ACHN (cell line): Measurements from ENCODE around the gene SORCS1.

Experiments used
- DNase-seq: peaks from one replicate; pipeline ENCODE4 v3.0.0-alpha.2; 2015
- in situ Hi-C: cut with HindIII; loops from 2 replicates; pipeline ENCODE4 v1.10.0; 2017; ENCODE audit warnings: low sequenced_read_pairs, low pct_ligation_motif_present, low pct_unique_long_range_greater_than_20kb

The SORCS1 gene

GRCh38 chr10:107013258-107014006 lies 151.1 kb downstream of the SORCS1 start:
- no peak for DNase-seq
- in situ Hi-C loops = no loop called here

DNA sequence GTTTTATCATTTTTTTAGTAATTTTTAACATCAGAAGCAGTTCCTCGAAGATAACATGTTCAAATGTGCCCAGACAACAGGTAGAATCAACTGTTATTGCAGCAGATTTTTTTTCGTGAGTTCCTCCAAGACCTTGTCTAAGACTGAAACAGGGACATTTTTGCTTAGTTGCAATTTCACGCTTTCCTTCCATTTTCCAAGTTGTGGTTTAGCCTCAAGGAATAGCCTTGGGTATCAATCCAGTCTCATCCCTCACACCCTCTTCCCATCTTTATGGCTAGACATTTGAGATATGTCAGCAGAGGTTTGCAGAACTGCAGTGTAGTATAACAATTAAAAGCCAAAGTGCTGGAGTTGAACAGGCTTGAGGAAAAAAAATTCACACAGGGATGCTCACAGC lies 152.5 kb downstream of the SORCS1 start:
- in situ Hi-C loops = no loop called here
- no peak for DNase-seq

GRCh38 chr10:107011105-107011504 lies 153.4 kb downstream of the SORCS1 start:
- DNase-seq = no peak
- in situ Hi-C loops = no loop called here

DNA sequence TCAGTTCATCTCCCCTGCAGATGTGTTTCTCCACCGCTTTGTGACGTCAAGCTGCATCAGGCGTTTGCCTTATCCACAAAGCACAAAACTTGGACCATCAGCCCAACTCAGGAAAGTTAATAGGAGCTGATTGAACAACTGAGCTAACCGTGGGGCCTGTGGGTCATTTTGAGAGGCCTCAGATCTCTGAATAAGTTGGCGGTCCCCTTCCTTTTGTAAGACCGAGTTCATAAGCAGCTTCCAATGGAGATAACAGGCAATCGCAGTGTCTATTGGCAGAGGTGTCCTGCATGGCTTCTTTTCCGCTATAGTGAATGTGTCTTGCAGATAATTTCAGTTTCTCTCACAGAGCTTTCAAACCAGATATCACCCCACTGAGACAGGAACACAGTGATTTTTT lies 154.0 kb downstream of the SORCS1 start:
- in situ Hi-C loops = no loop called here
- no peak for DNase-seq

GRCh38 chr10:107004362-107004761 lies 160.1 kb downstream of the SORCS1 start:
- no peak for DNase-seq
- in situ Hi-C loops = no loop called here

GRCh38 chr10:107002068-107002467 lies 162.4 kb downstream of the SORCS1 start:
- in situ Hi-C loops = no loop called here
- no peak for DNase-seq

DNA sequence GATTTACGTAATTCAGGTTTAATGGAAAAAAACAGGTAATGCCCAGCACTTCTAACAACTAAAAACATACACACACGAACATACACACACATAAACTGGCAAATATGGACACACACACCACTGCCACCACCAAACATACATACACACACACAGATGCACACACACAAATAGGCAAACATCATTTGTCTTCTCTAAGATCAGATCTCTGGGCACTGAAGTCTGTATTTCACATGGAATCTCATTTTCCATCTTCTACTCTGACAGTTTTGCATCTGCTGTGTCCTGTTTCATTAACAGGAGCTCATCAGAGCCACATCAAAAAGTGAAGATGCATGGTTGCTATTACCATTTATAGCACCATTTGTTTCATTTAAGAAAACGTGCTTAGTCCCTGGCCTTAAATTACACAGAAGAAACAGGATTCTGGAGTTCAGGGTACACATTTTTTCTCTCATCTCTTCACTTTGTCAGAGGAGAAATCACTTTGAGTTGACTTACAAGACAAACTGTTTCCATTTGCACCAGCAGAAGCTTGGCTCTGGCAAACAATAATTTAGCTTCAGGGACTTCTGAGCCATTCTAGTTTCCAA lies 165.3 kb downstream of the SORCS1 start:
- DNase-seq = no peak
- in situ Hi-C loops = no loop called here

- no peak for DNase-seq
- in situ Hi-C loops = no loop called here
Observed at GRCh38 chr10:106997721-106998120, 166.8 kb downstream of the SORCS1 start.

DNA sequence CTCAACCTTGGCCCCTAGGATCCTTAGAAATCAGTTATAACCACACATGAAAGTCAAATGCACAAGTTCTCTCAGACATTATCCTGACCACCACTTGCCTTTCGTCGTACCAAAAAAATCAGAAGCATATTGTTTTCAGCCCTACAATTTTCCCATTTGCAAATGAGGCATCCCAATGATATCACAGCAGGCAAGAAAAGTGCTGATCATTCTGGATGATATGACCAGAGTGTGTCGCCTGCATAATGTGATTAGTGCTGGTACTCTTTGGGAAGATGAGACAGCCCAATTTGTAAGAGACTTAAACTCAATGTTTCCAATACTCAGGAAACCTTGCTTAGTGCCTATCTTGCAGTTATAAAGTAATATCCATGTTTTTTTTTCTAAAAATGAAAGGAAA lies 168.0 kb downstream of the SORCS1 start:
- in situ Hi-C loops = no loop called here
- no peak for DNase-seq

DNA sequence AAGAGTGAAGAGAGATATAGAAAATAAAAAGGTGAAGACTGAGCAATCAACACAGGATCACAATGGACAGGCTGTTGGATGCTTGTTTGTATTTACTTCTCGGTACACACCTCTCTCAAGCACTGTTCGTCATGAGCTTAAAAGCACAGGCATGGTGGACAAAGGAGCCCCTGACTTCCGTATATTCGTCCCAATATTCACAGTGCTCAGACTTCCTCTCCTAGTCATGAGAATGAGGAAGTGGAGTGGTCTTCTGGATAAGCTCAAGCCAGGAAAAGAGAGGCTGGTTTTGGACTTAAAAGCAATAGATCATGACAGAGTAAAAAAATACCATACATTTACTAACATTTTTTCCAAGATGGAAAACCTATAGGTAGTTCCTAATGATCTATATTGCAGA lies 172.5 kb downstream of the SORCS1 start:
- no peak for DNase-seq
- in situ Hi-C loops = no loop called here

GRCh38 chr10:106991091-106991490 lies 173.4 kb downstream of the SORCS1 start:
- in situ Hi-C loops = no loop called here
- no peak for DNase-seq

- in situ Hi-C loops = no loop called here
- no peak for DNase-seq
Observed at GRCh38 chr10:106987362-106987761, 177.1 kb downstream of the SORCS1 start.

DNA sequence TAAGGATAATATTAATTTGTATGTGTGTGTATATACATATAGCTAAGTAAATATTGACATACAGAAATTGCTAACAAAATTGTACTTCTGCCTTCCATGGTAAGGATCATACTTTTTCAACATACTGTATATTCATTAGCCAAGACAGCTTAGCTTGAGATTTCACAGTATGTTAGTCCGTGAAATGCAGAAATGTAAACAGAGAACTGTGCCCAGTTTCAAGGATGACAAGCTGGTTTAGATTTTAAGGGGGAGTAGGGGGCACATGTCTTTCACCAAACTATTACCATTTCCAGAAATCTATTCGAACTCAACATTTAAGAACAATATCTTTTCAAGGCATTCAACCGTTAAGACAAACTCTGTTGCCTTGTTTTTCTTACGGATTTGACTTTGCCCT lies 182.2 kb downstream of the SORCS1 start:
- in situ Hi-C loops = no loop called here
- DNase-seq = no peak

DNA sequence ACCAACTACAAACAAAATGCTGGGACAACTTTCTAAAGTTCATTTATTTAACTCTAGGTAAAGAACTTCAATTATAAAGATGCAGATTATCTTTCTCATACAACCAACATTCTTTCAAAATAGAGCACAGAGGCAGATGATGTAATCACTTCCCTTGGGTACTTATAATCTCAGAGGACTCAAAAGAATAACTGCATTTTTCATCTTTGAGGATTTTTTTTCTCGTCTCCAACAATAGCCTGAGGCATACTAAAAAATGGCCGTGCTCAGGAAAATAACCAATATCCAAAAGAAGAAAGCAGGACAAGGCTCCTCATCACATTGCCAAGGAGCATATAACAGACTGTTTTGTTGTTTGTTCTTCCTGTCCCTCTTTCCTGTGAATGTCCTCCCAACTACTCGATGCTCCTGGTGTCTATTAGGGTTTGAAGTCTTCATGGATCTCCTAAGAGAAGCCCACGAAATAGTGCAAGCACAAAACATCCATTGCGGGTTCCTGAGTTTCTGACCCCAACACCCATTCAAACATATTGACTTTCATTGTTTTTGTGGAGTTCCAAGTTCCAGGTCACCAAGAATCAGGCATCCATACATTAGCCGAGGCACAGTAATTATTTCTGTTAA lies 182.9 kb downstream of the SORCS1 start:
- in situ Hi-C loops = no loop called here

GRCh38 chr10:106980495-106981451 lies 183.7 kb downstream of the SORCS1 start:
- in situ Hi-C loops = no loop called here
- no peak for DNase-seq

More for the DNA sequence above, 182.9 kb downstream of the SORCS1 start:
- DNase-seq = no peak

- no peak for DNase-seq
- in situ Hi-C loops = no loop called here
Observed at GRCh38 chr10:106978756-106979155, 185.8 kb downstream of the SORCS1 start.

- no peak for DNase-seq
- in situ Hi-C loops = no loop called here
Observed at GRCh38 chr10:106973716-106974115, 190.8 kb downstream of the SORCS1 start.

DNA sequence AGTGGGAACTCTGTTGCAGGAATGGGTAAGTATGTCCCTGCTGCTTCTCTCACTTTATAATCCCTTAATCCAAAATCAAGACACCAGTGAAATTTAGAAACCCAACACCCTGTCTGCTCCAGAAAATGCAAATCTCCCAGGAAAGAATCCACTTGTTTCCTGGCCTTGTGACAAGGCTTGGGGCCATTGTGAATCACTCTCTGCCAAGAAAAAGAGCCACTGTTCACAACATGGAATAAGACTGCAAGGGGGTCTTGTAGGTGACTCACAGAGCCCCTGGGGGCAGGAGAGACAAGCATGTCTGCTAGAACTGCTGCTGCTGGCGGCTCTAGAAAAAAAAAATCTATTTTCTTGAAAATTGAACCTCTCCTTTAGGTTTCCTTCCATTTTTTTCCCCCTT lies 191.2 kb downstream of the SORCS1 start:
- DNase-seq = no peak
- in situ Hi-C loops = no loop called here

DNA sequence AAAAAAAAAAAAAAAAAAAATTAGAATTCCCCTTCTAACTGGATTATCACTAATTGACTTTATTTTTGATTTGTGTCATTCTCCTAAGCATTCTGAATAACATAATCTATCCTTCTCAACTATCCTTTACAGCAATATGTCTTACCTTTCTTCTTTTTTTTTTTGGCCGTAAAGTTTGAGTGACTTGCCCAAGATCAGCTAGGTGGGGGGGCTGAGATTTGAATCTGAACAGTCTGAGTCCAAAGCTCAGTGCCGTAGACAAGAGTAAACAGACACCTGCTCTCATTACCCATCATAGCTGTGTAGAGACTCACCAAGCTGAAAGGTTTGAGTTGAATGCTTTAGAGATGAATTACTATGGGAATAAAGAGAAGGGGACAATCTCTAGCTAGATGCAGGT lies 192.1 kb downstream of the SORCS1 start:
- DNase-seq = no peak
- in situ Hi-C loops = no loop called here
